Skin epidermis (tissue), 12 donors: ENCODE data around the gene OCA2.
"Not testable (repeated sequence)": the region's sequence is repeated elsewhere in the genome, so short reads cannot be mapped to it uniquely, and the experiment has no call there.

Experiments
- H3K27ac ChIP-seq, 21 experiments: fragments of 200-600 bp; sonication (generic) in 11 of 21; one replicate each; pipeline ENCODE4 v1.5.0; 2020; ENCODE audit warnings: mild to moderate bottlenecking in 3 of 21, inconsistent platforms in 2 of 21, moderate library complexity in 2 of 21
- H3K4me3 ChIP-seq, 7 experiments: fragments of 200-600 bp; sonication (generic) in 2 of 7; one replicate each; pipeline ENCODE4 v1.5.0; 2020; ENCODE audit warnings: inconsistent platforms in 2 of 7, mild to moderate bottlenecking in 2 of 7, moderate library complexity in 1 of 7

The OCA2 gene

GRCh38 chr15:28122038-28122949 is 23.2 kb upstream of the OCA2 start:
- Histone ChIP-seq H3K4me3 (no peak overlapping the region), H3K27ac (no peak overlapping the region)

GRCh38 chr15:28121577-28121976 is 22.5 kb upstream of the OCA2 start:
- not testable (repeated sequence) for H3K27ac ChIP-seq, H3K4me3 ChIP-seq

- Histone ChIP-seq H3K27ac (peak overlapping the region in 1 of 21 experiments; percentile 5), H3K4me3 (no peak overlapping the region)
These were observed 21.2 kb upstream of the OCA2 start for GRCh38 chr15:28120359-28120640.

DNA sequence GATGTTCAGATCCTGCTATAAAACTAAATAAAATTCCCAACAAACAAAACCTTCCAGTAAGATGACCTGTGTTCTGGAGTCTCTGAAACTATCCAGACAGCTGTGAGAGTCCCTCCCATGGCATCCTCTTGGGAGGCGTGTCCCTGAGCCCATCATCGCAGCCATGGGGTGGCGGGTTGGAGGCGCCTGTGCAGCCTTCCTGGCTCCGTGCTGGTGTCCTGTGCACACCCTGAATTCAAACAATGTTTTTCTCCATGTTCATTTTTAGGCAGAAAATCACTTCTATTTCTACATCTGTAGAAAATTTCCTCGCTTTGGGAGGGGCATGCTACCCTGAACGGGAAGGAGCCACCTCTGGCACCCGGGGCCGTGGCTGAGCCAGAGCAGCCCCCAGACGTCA is 19.4 kb upstream of the OCA2 start:
- H3K27ac ChIP-seq = no peak overlapping the region

GRCh38 chr15:28118083-28118482 is 19.0 kb upstream of the OCA2 start:
- H3K27ac ChIP-seq = no peak overlapping the region
- H3K4me3 ChIP-seq = no peak overlapping the region

More for the DNA sequence above, 19.4 kb upstream of the OCA2 start:
- H3K4me3 ChIP-seq = no peak overlapping the region

GRCh38 chr15:28117432-28117990 is 18.4 kb upstream of the OCA2 start:
- Histone ChIP-seq H3K4me3 (no peak overlapping the region), H3K27ac (no peak overlapping the region)

- Histone ChIP-seq H3K27ac (no peak overlapping the region), H3K4me3 (no peak overlapping the region)
These were observed 17.7 kb upstream of the OCA2 start for GRCh38 chr15:28116521-28117431.

DNA sequence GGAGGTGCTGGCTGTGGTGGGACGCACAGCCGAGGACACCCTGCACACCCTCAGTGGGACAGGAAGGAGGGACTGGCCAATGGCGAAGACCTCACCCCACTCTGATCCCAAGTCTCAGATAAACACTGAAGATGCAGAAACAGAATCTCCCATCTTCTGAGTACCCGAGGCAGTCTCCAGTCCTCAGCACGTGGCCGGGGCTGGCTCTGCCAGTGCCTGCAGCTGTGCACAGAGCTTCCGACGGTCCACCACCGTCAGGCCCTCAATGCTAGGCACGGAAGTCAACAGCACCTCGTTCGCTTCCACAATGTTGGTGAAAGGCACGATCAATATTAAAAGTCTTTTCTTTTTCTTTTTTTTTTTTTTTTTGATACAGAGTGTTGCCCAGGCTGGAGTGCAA is 16.8 kb upstream of the OCA2 start:
- no peak overlapping the region for H3K27ac ChIP-seq
- H3K4me3 ChIP-seq = no peak overlapping the region

DNA sequence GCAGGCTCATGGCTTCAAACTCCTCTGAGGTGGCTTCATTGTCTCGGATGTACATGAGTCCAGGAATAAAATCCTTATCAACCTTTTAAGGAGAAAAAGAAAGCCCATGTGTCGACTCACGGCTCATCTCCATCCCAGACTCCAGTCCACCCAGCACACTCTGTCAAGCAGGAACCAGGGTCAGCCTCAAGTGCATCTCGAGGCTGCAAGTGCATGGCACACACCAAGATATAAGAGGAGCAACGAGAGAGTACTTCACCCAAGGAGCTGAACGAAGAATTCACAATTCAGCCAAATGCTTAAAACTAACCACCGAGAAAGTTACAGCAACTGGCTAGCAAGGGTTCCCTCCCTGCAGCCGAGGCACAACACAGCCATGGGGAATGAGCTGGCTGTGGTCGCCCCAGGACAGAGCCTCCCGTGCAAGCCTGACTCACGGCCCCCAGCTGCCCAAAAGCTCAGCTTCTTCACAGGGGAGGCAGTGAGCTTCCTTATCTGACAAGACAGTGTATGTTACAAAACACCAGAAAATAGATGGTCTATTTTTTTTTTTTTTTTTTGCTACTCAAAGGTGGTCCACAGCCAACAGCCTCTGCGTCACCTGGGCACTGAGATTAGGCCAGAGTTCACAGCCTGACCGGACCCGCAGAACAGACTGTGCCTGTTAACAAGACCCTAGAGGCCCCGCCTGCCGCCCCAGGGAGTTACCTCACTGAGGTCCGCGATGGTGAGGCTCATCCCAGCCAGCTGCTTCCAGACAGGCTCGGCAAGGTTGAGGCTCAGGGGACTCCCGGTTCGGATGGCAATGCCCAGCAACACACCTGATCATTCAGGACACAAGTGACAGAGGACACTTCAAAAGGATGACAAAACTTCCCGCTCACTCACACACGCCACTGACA is 15.9 kb upstream of the OCA2 start:
- H3K4me3 ChIP-seq = no peak overlapping the region

GRCh38 chr15:28114114-28114455 is 15.0 kb upstream of the OCA2 start:
- no peak overlapping the region for H3K4me3 ChIP-seq
- H3K27ac ChIP-seq = no peak overlapping the region

More for the DNA sequence above, 15.9 kb upstream of the OCA2 start:
- no peak overlapping the region for H3K27ac ChIP-seq

DNA sequence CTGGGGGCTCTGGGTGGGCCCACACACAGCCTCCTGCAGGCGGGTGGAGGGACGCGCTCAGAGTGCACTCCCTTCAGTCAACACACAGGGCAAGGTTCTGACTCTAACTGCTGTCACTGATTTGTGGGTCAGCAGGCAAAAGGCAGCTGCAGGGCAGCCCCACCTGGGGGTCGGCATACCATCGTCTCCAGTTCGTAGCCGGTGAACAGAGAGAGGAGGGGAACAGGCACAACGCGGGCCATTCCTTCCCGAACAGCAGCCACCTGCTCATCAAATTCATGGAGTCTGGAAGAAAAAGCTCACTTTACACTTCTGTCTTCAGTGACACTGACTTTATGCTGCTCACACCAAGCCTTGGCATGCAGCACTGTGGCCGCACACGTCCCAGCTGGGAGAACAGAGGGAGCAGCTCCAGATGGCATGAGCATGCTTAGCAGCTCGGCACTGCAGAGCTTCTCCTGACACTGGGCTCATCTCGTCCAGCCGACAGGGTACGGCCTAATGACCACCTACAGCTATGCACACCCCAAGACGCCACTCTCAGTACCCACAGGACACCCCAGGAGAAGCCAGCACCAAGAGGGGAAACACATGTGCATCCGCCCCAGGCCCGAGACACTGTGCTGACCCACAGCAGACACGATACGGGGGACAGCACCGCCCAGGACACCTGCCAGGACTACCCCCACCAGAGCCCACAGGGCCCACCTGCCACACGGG is 14.4 kb upstream of the OCA2 start:
- no peak overlapping the region for H3K4me3 ChIP-seq

GRCh38 chr15:28112962-28113361 is 13.8 kb upstream of the OCA2 start:
- Histone ChIP-seq H3K4me3 (no peak overlapping the region), H3K27ac (no peak overlapping the region)

More for the DNA sequence above, 14.4 kb upstream of the OCA2 start:
- no peak overlapping the region for H3K27ac ChIP-seq

DNA sequence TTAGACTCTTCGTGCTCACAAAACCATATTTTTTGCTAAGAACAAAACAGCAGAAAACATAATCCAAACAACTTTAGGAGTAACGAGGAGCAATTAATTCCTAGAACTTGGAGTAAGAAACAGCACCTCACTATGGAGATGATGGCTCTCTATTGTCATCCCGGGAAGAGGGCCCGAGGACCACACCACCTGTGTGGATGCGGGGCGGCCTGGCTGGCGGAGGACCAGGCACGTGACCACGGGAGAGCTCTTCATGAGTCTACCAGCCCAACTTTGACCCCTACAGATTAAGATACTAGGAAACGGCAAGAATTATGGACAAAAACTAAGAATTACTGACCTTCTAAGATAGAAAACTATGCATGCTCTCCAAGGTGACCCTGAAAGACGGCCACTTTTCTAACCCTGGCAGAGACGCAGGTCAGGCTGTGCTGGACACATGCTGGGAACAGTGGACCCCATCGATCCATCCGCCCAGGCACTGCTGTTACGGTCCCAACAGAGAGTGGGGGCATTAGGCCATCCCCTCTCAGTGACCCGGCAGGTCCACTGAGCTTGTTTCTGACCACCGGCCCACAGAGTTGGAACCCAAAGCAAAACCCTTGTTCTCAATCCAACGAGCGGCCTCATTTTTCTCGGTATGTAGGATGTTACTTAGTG is 13.1 kb upstream of the OCA2 start:
- Histone ChIP-seq H3K27ac (no peak overlapping the region), H3K4me3 (no peak overlapping the region)

DNA sequence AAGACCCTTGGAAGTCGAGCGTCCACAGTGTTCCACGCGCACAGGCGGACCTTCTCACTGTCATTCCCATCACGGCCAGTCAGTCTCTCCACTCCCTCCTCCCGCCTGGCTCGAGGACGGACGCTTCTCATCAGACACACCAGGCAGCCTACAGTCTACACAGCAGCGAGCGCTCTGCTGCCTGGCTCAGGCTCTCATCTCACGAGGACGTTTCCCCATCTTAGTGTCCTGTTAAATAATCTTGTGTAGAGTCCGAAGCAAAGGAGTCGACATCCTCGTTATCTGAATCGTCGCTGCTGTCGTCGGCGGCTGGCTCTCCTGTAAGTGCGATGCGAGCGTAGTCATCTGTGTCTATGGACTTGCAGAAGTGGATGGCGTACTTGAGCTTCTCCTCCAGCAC is 12.4 kb upstream of the OCA2 start:
- Histone ChIP-seq H3K4me3 (no peak overlapping the region), H3K27ac (no peak overlapping the region)

DNA sequence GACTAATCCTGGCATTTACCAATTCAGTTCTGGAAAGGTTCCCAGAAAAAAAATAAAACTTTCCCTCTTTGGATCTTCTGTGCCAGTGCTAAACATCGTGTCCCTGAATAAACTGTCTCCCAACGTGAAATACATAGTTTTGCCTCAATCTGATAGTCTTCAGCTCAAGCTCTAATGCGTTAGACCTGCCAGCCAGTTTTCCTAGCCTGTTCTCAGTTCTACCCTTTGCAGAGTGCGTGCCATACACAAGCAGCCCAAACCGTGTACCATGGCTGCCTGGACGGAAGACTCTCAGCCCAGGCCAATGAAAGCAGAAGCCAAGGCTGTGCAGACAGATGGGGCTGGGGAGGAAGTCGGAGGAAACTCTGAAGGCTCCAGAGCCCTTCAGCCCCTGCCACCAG is 11.4 kb upstream of the OCA2 start:
- no peak overlapping the region for H3K4me3 ChIP-seq

DNA sequence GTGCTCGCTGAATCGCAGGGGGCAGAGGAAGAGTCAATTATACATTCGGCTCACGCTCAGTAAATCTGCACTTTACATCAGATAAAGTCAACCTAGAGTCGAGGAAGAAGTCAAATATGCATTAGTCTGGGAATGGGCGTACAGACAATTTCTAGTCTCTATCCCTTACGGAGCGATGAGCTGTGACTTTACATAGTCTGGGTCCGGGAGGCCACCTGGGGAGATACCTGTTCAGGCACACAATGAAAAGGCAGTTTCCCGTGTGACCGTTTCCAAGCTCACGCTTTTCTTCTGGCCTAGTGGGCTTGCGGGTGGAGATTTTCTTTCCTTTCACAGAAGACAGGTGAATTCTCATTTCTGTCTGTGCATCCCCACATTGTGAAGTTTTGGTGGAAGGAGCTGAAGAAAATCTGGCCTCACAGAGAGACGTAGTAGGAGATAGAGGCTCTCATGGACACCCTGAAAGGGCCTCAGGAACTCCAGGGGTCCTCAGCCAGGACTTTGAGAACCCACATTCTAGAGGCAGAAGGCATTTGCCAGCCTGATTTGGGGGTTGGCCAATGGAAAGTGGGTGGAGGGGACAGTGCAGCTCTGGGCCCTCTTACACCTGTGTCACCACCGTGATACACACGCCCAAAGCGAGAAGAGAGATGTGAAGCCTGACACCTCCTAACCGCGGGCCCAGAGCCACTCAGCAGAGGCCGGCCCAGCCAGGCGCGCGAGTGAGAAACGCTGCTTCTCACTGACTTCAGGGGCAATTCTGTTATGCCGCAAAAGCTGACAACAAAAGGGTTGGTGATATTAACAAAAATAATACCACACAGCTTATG is 10.7 kb upstream of the OCA2 start:
- H3K27ac ChIP-seq = peak overlapping the region in 1 of 21 experiments; percentile 11
- H3K4me3 ChIP-seq = no peak overlapping the region

More for the DNA sequence above, 11.4 kb upstream of the OCA2 start:
- peak overlapping the region in 1 of 21 experiments; percentile 11 for H3K27ac ChIP-seq

DNA sequence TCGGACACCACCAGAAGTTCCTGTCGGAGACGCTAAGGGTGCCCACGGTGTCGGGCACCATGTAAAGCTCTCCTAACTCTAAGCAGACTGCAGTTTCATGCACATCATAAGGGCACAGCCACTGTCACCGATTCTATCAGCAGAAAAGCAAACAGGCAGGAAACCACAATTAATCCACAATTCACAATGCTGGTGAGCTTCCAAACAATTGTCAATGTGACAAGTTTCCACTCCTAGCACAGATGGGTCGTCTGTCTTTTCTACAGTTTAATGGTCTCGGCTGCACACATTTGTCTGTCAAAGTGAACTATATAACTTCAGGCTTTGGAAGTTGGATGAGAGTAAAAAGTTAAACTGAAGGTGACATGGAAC is 8.8 kb upstream of the OCA2 start:
- Histone ChIP-seq H3K4me3 (peak overlapping the region in 1 of 7 experiments; percentile 40), H3K27ac (peak overlapping the region in 1 of 21 experiments; percentile 1)
